SK-N-MC (cell line): ENCODE measurements around the gene CFAP57.

Experiments used
- DNase-seq: peaks from one replicate; pipeline ENCODE4 v3.0.0-alpha.2; 2011; ENCODE audit warnings: low read depth, low spot score
- H3K27ac ChIP-seq: fragments of 200-600 bp; sonication (generic); 2 replicates; pipeline ENCODE4 v1.5.1; 2016; ENCODE audit warnings: mixed run types
- H3K36me3 ChIP-seq: fragments of 200-600 bp; sonication (generic); 2 replicates; pipeline ENCODE4 v1.6.1; 2017; ENCODE audit warnings: antibody characterized with exemption, low read length, mixed read lengths; ENCODE audit not compliant: insufficient read depth
- H3K4me3 ChIP-seq: fragments of 200-600 bp; sonication (generic); 2 replicates; pipeline ENCODE4 v1.5.1; 2016
- H3K9ac ChIP-seq: fragments of 200-600 bp; sonication (generic); 2 replicates; pipeline ENCODE4 v1.8.0; 2017; ENCODE audit warnings: mixed run types, mixed read lengths; ENCODE audit not compliant: insufficient read length
- H3K9me3 ChIP-seq: fragments of 200-600 bp; sonication (generic); 2 replicates; pipeline ENCODE4 v1.6.1; 2017; ENCODE audit warnings: low read depth, mild to moderate bottlenecking, antibody characterized with exemption, low read length, moderate library complexity, mixed read lengths
- EZH2 ChIP-seq: fragments of 200-600 bp; sonication (generic); IDR thresholded peaks from one replicate; pipeline ENCODE4 v1.6.1; 2017; ENCODE audit warnings: antibody characterized with exemption
- FOXP2 ChIP-seq: optimal IDR thresholded peaks from 2 replicates; pipeline ENCODE3; 2011; ENCODE audit warnings: mild to moderate bottlenecking, moderate library complexity; ENCODE audit not compliant: insufficient read depth; ENCODE audit errors: extremely low read length, control extremely low read depth
- POLR2AphosphoS5 ChIP-seq: IDR thresholded peaks from 2 replicates; pipeline ENCODE4 v1.6.1; 2012; ENCODE audit warnings: mild to moderate bottlenecking, low read depth, low read length, borderline replicate concordance

CFAP57 gene

GRCh38 chr1:43298055-43298454 lies 125.9 kb downstream of the CFAP57 start:
- H3K9me3 ChIP-seq = no peaks in the 10 kb centered on the region
- H3K9ac ChIP-seq = no peak overlapping the region
- no peak overlapping the region for H3K27ac ChIP-seq
- no peak for DNase-seq
- TF ChIP-seq POLR2AphosphoS5 = no peak
- no peak for TF ChIP-seq FOXP2
- no peak for TF ChIP-seq EZH2
- no peak overlapping the region for H3K4me3 ChIP-seq
- no peaks in the 10 kb centered on the region for H3K36me3 ChIP-seq

GRCh38 chr1:43299101-43299500 lies 127.0 kb downstream of the CFAP57 start:
- no peak overlapping the region for H3K4me3 ChIP-seq
- TF ChIP-seq FOXP2 (no peak), POLR2AphosphoS5 (no peak), EZH2 (no peak)
- H3K36me3 ChIP-seq = no peaks in the 10 kb centered on the region

GRCh38 chr1:43300378-43301094 lies 128.4 kb downstream of the CFAP57 start, which contains the start of gene TIE1:
Gene TIE1 (plus strand): TSS chr1:43300982. CDS start chr1:43301072, 90 bp downstream.
- no peak for DNase-seq
- H3K4me3 ChIP-seq = no peak within 1 kb of the TSS
- TF ChIP-seq POLR2AphosphoS5 (no peak), EZH2 (no peak), FOXP2 (no peak)
- H3K36me3 ChIP-seq = no peaks in the 10 kb centered on the region
- no peak within 1 kb of the TSS for H3K9ac ChIP-seq
- H3K27ac ChIP-seq = no peak within 1 kb of the TSS
- no peaks in the 10 kb centered on the region for H3K9me3 ChIP-seq

More at GRCh38 chr1:43299101-43299500, 127.0 kb downstream of the CFAP57 start:
- no peak for DNase-seq
- no peak overlapping the region for H3K27ac ChIP-seq
- no peaks in the 10 kb centered on the region for H3K9me3 ChIP-seq
- no peak overlapping the region for H3K9ac ChIP-seq

GRCh38 chr1:43302201-43302600 lies 130.1 kb downstream of the CFAP57 start:
- Histone ChIP-seq H3K9ac (no peak overlapping the region), H3K4me3 (no peak overlapping the region), H3K27ac (no peak overlapping the region), H3K36me3 (no peaks in the 10 kb centered on the region), H3K9me3 (no peaks in the 10 kb centered on the region)
- DNase-seq = no peak
- TF ChIP-seq POLR2AphosphoS5 (no peak), FOXP2 (no peak), EZH2 (no peak)

GRCh38 chr1:43302721-43303470 lies 130.8 kb downstream of the CFAP57 start:
- TF ChIP-seq FOXP2 (no peak), EZH2 (no peak), POLR2AphosphoS5 (no peak)
- Histone ChIP-seq H3K27ac (no peak overlapping the region), H3K36me3 (no peaks in the 10 kb centered on the region), H3K9me3 (no peaks in the 10 kb centered on the region), H3K4me3 (no peak overlapping the region), H3K9ac (no peak overlapping the region)
- DNase-seq = no peak

GRCh38 chr1:43303471-43304313 lies 131.6 kb downstream of the CFAP57 start:
- no peaks in the 10 kb centered on the region for H3K36me3 ChIP-seq
- no peak overlapping the region for H3K27ac ChIP-seq
- no peak for DNase-seq
- TF ChIP-seq POLR2AphosphoS5 = no peak
- no peaks in the 10 kb centered on the region for H3K9me3 ChIP-seq
- no peak overlapping the region for H3K9ac ChIP-seq
- H3K4me3 ChIP-seq = no peak overlapping the region
